Right atrium auricular region (tissue), 2 donors: ENCODE data around the gene ACKR3. TPM values are rescaled to one million over a fixed set of nuclear protein-coding genes. Genes with fewer than 3 reads are reported as not detected.

ENCODE experiments used
- DNase-seq: peaks from one replicate; pipeline ENCODE4 v3.0.0-alpha.2; 2019; ENCODE audit warnings: low spot score
- H3K27ac ChIP-seq, 2 donors: fragments of 200-600 bp; sonication (generic); 1 replicate in 1 of 2; 2 replicates in 1 of 2; pipeline ENCODE4 v1.5.1; 2016 to 2019
- H3K27me3 ChIP-seq, 2 donors: fragments of 200-600 bp; sonication (generic); one replicate each; pipeline versions ENCODE4 v1.5.1 to v1.6.0; 2017 to 2019
- H3K36me3 ChIP-seq: fragments of 200-600 bp; sonication (generic); one replicate; pipeline ENCODE4 v1.5.1; 2016
- H3K4me1 ChIP-seq, 2 donors: fragments of 200-600 bp; sonication (generic); one replicate each; pipeline versions ENCODE4 v1.5.1 to v1.6.0; 2017 to 2019
- H3K4me3 ChIP-seq, 2 donors: fragments of 200-600 bp; sonication (generic); 1 replicate in 1 of 2; 2 replicates in 1 of 2; pipeline ENCODE4 v1.5.1; 2017 to 2019; ENCODE audit warnings: mild to moderate bottlenecking in 1 of 2, moderate library complexity in 1 of 2
- H3K9me3 ChIP-seq, 2 donors: fragments of 200-600 bp; sonication (generic); one replicate each; pipeline ENCODE4 v1.5.1; 2019
- CTCF ChIP-seq, 2 donors: fragments of 200-600 bp; sonication (generic); IDR thresholded peaks; one replicate each; pipeline ENCODE4 v1.5.1; 2019; ENCODE audit warnings: antibody characterized with exemption in 2 of 2
- total RNA-seq, 2 donors: library from RNA; depleted of rRNA; stranded (reverse); fragments of >200 nt; gene quantifications; one replicate each; pipeline ENCODE4 v1.1.0, GENCODE V29; 2016

The ACKR3 gene
- total RNA-seq, 2 donors from 2014 or later = 49.7 to 60.5 TPM

GRCh38 chr2:236599059-236599458 is 29.4 kb downstream of the ACKR3 start:
- H3K27me3 ChIP-seq = no peaks in the 10 kb centered on the region
- no peak overlapping the region for H3K27ac ChIP-seq
- DNase-seq = no peak
- peaks cover 2 to 6% of the 10 kb centered on the region in 2 donors for H3K4me1 ChIP-seq
- H3K36me3 ChIP-seq = no peaks in the 10 kb centered on the region
- no peaks in the 10 kb centered on the region for H3K9me3 ChIP-seq
- TF ChIP-seq CTCF (IDR thresholded peaks at IDR 0.05) = no peak
- H3K4me3 ChIP-seq = no peak overlapping the region

- Histone ChIP-seq H3K9me3 (no peaks in the 10 kb centered on the region), H3K27me3 (no peaks in the 10 kb centered on the region), H3K4me1 (peaks cover 2 to 6% of the 10 kb centered on the region in 2 donors), H3K36me3 (no peaks in the 10 kb centered on the region), H3K4me3 (no peak overlapping the region), H3K27ac (no peak overlapping the region)
- TF ChIP-seq CTCF (IDR thresholded peaks at IDR 0.05) = no peak
- DNase-seq = no peak
Observed at GRCh38 chr2:236600158-236600557, 30.5 kb downstream of the ACKR3 start.

- no peak for TF ChIP-seq CTCF (IDR thresholded peaks at IDR 0.05)
- Histone ChIP-seq H3K27me3 (no peaks in the 10 kb centered on the region), H3K4me1 (peaks cover 2 to 6% of the 10 kb centered on the region in 2 donors), H3K27ac (no peak overlapping the region), H3K4me3 (no peak overlapping the region), H3K36me3 (no peaks in the 10 kb centered on the region), H3K9me3 (no peaks in the 10 kb centered on the region)
- no peak for DNase-seq
Observed at GRCh38 chr2:236600892-236601291, 31.3 kb downstream of the ACKR3 start.

GRCh38 chr2:236601316-236602202 is 31.9 kb downstream of the ACKR3 start:
- no peak for DNase-seq
- no peak overlapping the region for H3K27ac ChIP-seq
- H3K4me3 ChIP-seq = no peak overlapping the region
- peaks cover 2 to 6% of the 10 kb centered on the region in 2 donors for H3K4me1 ChIP-seq
- H3K9me3 ChIP-seq = no peaks in the 10 kb centered on the region
- H3K36me3 ChIP-seq = no peaks in the 10 kb centered on the region
- no peaks in the 10 kb centered on the region for H3K27me3 ChIP-seq
- TF ChIP-seq CTCF (IDR thresholded peaks at IDR 0.05) = no peak

- no peak overlapping the region for H3K4me3 ChIP-seq
- no peak overlapping the region for H3K27ac ChIP-seq
Observed at GRCh38 chr2:236602678-236603077, 33.1 kb downstream of the ACKR3 start.

More at GRCh38 chr2:236602678-236603077, 33.1 kb downstream of the ACKR3 start:
- H3K27me3 ChIP-seq = no peaks in the 10 kb centered on the region
- H3K36me3 ChIP-seq = no peaks in the 10 kb centered on the region
- no peaks in the 10 kb centered on the region for H3K9me3 ChIP-seq
- DNase-seq = no peak
- peaks cover 2 to 3% of the 10 kb centered on the region in 2 donors for H3K4me1 ChIP-seq
- no peak for TF ChIP-seq CTCF (IDR thresholded peaks at IDR 0.05)
